ENCODE results near the gene TMCO6. TPM values are rescaled to one million over a fixed set of nuclear protein-coding genes. Genes with fewer than 3 reads are reported as not detected.

TMCO6 gene
- polyA plus RNA-seq, 1 donor from 2014 or later, result 23.5 TPM

DNA sequence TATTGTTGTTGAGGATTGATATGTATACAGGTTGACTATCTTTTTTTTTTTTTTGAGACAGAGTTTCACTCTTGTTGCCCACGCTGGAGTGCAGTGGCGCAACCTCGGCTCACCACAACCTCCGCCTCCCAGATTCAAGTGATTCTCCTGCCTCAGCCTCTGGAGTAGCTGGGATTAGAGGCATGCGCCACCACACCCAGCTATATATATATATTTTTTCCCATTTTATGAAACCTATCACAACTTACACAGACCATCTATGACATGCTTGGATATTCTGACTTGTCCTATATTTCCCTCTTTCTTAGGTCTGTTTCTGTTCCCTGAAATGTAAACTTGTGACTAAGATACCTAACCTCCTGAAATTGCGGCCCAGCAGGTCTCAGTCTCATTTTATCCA lies 11.3 kb upstream of the TMCO6 start:
- H3K4me3 ChIP-seq (ENCODE audit: low read length), result no peak overlapping the region
- no peak overlapping the region for H3K9ac ChIP-seq (ENCODE audit: low read length)
- TF ChIP-seq, protein P1, sequence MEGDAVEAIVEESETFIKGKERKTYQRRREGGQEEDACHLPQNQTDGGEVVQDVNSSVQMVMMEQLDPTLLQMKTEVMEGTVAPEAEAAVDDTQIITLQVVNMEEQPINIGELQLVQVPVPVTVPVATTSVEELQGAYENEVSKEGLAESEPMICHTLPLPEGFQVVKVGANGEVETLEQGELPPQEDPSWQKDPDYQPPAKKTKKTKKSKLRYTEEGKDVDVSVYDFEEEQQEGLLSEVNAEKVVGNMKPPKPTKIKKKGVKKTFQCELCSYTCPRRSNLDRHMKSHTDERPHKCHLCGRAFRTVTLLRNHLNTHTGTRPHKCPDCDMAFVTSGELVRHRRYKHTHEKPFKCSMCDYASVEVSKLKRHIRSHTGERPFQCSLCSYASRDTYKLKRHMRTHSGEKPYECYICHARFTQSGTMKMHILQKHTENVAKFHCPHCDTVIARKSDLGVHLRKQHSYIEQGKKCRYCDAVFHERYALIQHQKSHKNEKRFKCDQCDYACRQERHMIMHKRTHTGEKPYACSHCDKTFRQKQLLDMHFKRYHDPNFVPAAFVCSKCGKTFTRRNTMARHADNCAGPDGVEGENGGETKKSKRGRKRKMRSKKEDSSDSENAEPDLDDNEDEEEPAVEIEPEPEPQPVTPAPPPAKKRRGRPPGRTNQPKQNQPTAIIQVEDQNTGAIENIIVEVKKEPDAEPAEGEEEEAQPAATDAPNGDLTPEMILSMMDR (IDR thresholded peaks at IDR 0.05; ENCODE audit: poor library complexity, severe bottlenecking), result no peak
- no peak for TF ChIP-seq SMC3 (conservative IDR thresholded peaks at IDR 0.05; ENCODE audit: poor library complexity)
- no peak for TF ChIP-seq TAF1 (IDR thresholded peaks at IDR 0.05; ENCODE audit: low read depth)
- no peak for TF ChIP-seq EP300 (conservative IDR thresholded peaks at IDR 0.05; ENCODE audit: poor library complexity, severe bottlenecking)
- TF ChIP-seq RAD21 (conservative IDR thresholded peaks at IDR 0.05), result no peak
- TF ChIP-seq MXI1 (conservative IDR thresholded peaks at IDR 0.05; ENCODE audit: poor library complexity, severe bottlenecking), result no peak
- TF ChIP-seq EZH2 (IDR thresholded peaks at IDR 0.05; ENCODE audit: borderline replicate concordance, insufficient read depth, low read length, poor library complexity, severe bottlenecking), result no peak

DNA sequence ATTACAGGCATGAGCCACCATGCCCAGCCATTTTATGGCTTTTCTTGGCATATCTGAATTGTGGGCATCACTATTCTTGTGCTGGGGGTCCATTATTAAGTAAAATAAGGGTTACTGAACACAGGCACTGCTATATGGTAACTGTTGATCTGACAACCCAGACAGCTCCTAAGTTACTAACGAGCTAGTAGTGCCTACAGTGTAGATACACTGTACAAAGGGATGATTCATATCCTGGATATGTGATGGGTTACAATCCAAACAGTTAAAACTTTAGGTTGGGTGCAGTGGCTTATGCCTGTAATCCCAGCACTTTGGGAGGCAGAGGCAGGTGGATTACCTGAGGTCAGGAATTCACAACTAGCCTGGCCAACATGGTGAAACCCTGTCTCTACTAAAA lies 10.5 kb upstream of the TMCO6 start:
- Histone ChIP-seq H3K79me2 (replicated peaks; ENCODE audit: insufficient read depth, low read length) (no peaks in the 10 kb centered on the region), H2AFZ (ENCODE audit: low read depth, low read length) (no peak overlapping the region), H3K27ac (ENCODE audit: low read length) (no peak overlapping the region), H3F3A (ENCODE audit: insufficient read depth, low read length, poor library complexity, severe bottlenecking) (no peaks in the 10 kb centered on the region), H3K9ac (ENCODE audit: low read length) (no peak overlapping the region), H4K20me1 (ENCODE audit: insufficient read depth) (no peaks in the 10 kb centered on the region), H3K9me2 (ENCODE audit: insufficient read depth, low read length) (no peaks in the 10 kb centered on the region), H3K4me3 (ENCODE audit: low read length) (no peak overlapping the region), H3K4me2 (ENCODE audit: low read length) (no peak overlapping the region), H3K9me3 (ENCODE audit: low read length) (no peaks in the 10 kb centered on the region), H3K36me3 (ENCODE audit: insufficient read depth, low read length) (no peaks in the 10 kb centered on the region), H3K27me3 (ENCODE audit: insufficient read depth, low read depth, low read length) (no peaks in the 10 kb centered on the region)
- TF ChIP-seq, protein P2, sequence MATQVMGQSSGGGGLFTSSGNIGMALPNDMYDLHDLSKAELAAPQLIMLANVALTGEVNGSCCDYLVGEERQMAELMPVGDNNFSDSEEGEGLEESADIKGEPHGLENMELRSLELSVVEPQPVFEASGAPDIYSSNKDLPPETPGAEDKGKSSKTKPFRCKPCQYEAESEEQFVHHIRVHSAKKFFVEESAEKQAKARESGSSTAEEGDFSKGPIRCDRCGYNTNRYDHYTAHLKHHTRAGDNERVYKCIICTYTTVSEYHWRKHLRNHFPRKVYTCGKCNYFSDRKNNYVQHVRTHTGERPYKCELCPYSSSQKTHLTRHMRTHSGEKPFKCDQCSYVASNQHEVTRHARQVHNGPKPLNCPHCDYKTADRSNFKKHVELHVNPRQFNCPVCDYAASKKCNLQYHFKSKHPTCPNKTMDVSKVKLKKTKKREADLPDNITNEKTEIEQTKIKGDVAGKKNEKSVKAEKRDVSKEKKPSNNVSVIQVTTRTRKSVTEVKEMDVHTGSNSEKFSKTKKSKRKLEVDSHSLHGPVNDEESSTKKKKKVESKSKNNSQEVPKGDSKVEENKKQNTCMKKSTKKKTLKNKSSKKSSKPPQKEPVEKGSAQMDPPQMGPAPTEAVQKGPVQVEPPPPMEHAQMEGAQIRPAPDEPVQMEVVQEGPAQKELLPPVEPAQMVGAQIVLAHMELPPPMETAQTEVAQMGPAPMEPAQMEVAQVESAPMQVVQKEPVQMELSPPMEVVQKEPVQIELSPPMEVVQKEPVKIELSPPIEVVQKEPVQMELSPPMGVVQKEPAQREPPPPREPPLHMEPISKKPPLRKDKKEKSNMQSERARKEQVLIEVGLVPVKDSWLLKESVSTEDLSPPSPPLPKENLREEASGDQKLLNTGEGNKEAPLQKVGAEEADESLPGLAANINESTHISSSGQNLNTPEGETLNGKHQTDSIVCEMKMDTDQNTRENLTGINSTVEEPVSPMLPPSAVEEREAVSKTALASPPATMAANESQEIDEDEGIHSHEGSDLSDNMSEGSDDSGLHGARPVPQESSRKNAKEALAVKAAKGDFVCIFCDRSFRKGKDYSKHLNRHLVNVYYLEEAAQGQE (IDR thresholded peaks at IDR 0.05; ENCODE audit: borderline replicate concordance), result no peak
- TF ChIP-seq EP300 (conservative IDR thresholded peaks at IDR 0.05; ENCODE audit: poor library complexity, severe bottlenecking) (no peak), MXI1 (conservative IDR thresholded peaks at IDR 0.05; ENCODE audit: poor library complexity, severe bottlenecking) (no peak), RAD21 (conservative IDR thresholded peaks at IDR 0.05) (no peak), EZH2 (IDR thresholded peaks at IDR 0.05; ENCODE audit: borderline replicate concordance, insufficient read depth, low read length, poor library complexity, severe bottlenecking) (no peak), POLR2AphosphoS5 (IDR thresholded peaks at IDR 0.05) (no peak), SMC3 (conservative IDR thresholded peaks at IDR 0.05; ENCODE audit: poor library complexity) (no peak), TAF1 (IDR thresholded peaks at IDR 0.05; ENCODE audit: low read depth) (no peak)
- TF ChIP-seq, protein P1 (IDR thresholded peaks at IDR 0.05; ENCODE audit: poor library complexity, severe bottlenecking), result no peak

More for the DNA sequence above, 11.3 kb upstream of the TMCO6 start:
- Histone ChIP-seq H3K27ac (ENCODE audit: low read length) (no peak overlapping the region), H3K9me3 (ENCODE audit: low read length) (no peaks in the 10 kb centered on the region), H3K9me2 (ENCODE audit: insufficient read depth, low read length) (no peaks in the 10 kb centered on the region), H4K20me1 (ENCODE audit: insufficient read depth) (no peaks in the 10 kb centered on the region), H3F3A (ENCODE audit: insufficient read depth, low read length, poor library complexity, severe bottlenecking) (no peaks in the 10 kb centered on the region), H3K36me3 (ENCODE audit: insufficient read depth, low read length) (no peaks in the 10 kb centered on the region), H2AFZ (ENCODE audit: low read depth, low read length) (no peak overlapping the region), H3K4me2 (ENCODE audit: low read length) (no peak overlapping the region), H3K27me3 (ENCODE audit: insufficient read depth, low read depth, low read length) (no peaks in the 10 kb centered on the region), H3K79me2 (replicated peaks; ENCODE audit: insufficient read depth, low read length) (no peaks in the 10 kb centered on the region)

All from neural cell (in vitro differentiated cells).